Endothelial cell of umbilical vein (primary cell): Measurements from ENCODE around the gene CUEDC1. TPM values are rescaled to one million over a fixed set of nuclear protein-coding genes. Genes with fewer than 3 reads are reported as not detected.

Experiments used
- BruUV-seq: library from RNA; stranded (reverse); fragments of 400-500 nt; replicated peaks from 2 replicates; lab custom pipeline; 2021; lab: Mats Ljungman, UMichigan
- CTCF ChIA-PET: fragments of 300-600, 350-600 bp; sonication (Branson Sonifier 250); formaldehyde crosslinking; loops from one replicate; lab custom pipeline; 2021; ENCODE audit warnings: antibody characterized with exemption, inconsistent platforms; lab: Charles Lee
- POLR2A ChIA-PET: fragments of 300-600, 350-600 bp; sonication (Branson Sonifier 250); formaldehyde crosslinking; loops from one replicate; lab custom pipeline; 2021; ENCODE audit warnings: antibody characterized with exemption, inconsistent platforms; lab: Charles Lee
- DNase-seq: peaks from one replicate; pipeline ENCODE4 v3.0.0-alpha.2; 2011; ENCODE audit warnings: low read depth, low spot score
- FAIRE-seq: peaks from 2 replicates; lab custom pipeline; 2011; peaks lifted over from hg19 to GRCh38; lab: Jason Lieb, UNC
- H2AFZ ChIP-seq: 2 replicates; pipeline ENCODE4 v1.6.0; 2012; ENCODE audit warnings: low read depth, low read length, control low read depth, inconsistent platforms
- H3K27ac ChIP-seq: 2 replicates; pipeline ENCODE4 v1.5.1; 2011; ENCODE audit warnings: low read depth, mild to moderate bottlenecking, control low read depth, low read length, moderate library complexity; ENCODE audit not compliant: insufficient read depth
- H3K27me3 ChIP-seq, 2 experiments: 2 replicates each; pipeline versions ENCODE4 v1.6.0 to v1.6.1; 2011; ENCODE audit warnings: low read length in 2 of 2, mixed read lengths in 1 of 2; ENCODE audit not compliant: control insufficient read depth in 2 of 2, insufficient read depth in 2 of 2
- H3K36me3 ChIP-seq, 2 experiments: 2 replicates in 1 of 2; 3 replicates in 1 of 2; pipeline ENCODE4 v1.5.1; 2011; ENCODE audit warnings: low read length in 2 of 2, mild to moderate bottlenecking in 1 of 2, moderate library complexity in 1 of 2; ENCODE audit not compliant: control insufficient read depth in 2 of 2, insufficient read depth in 2 of 2; ENCODE audit errors: extremely low read depth in 1 of 2
- H3K4me1 ChIP-seq: 3 replicates; pipeline ENCODE4 v1.5.1; 2011; ENCODE audit warnings: mild to moderate bottlenecking, low read length; ENCODE audit not compliant: control insufficient read depth, insufficient read depth; ENCODE audit errors: extremely low read depth
- H3K4me2 ChIP-seq: 2 replicates; pipeline ENCODE4 v1.6.1; 2011; ENCODE audit warnings: low read length, control low read depth, mixed read lengths; ENCODE audit not compliant: insufficient read depth
- H3K4me3 ChIP-seq, 3 experiments: fragments of 200-600 bp in 1 of 3; sonication (generic), shearing (Covaris generic) in 1 of 3; replicated peaks in 1 of 3; 2 replicates each; pipeline ENCODE4 v1.5.1; 2011 to 2016; ENCODE audit warnings: control low read depth in 3 of 3, low read length in 3 of 3, mild to moderate bottlenecking in 2 of 3, inconsistent platforms in 1 of 3, low read depth in 1 of 3, moderate library complexity in 1 of 3; ENCODE audit not compliant: insufficient read depth in 1 of 3
- H3K79me2 ChIP-seq: 2 replicates; pipeline ENCODE4 v1.6.0; 2012; ENCODE audit warnings: low read length, inconsistent platforms; ENCODE audit not compliant: control insufficient read depth, insufficient read depth
- H3K9ac ChIP-seq: replicated peaks from 2 replicates; pipeline ENCODE3; 2011; ENCODE audit warnings: low read length, control low read depth; ENCODE audit not compliant: insufficient read depth; ENCODE audit errors: extremely low read depth
- H3K9me1 ChIP-seq: replicated peaks from 3 replicates; pipeline ENCODE4 v1.6.0; 2011; ENCODE audit warnings: mild to moderate bottlenecking, low read length; ENCODE audit not compliant: control insufficient read depth, insufficient read depth; ENCODE audit errors: extremely low read depth
- H3K9me3 ChIP-seq: replicated peaks from 2 replicates; pipeline ENCODE4 v1.5.1; 2012; ENCODE audit warnings: low read length, inconsistent platforms; ENCODE audit not compliant: control insufficient read depth, insufficient read depth
- H4K20me1 ChIP-seq: replicated peaks from 2 replicates; pipeline ENCODE3; 2011; ENCODE audit warnings: mild to moderate bottlenecking, low read length; ENCODE audit not compliant: control insufficient read depth, insufficient read depth; ENCODE audit errors: extremely low read depth
- EZH2 ChIP-seq: IDR thresholded peaks from 2 replicates; pipeline ENCODE4 v1.6.1; 2012; ENCODE audit warnings: borderline replicate concordance, low read depth, mild to moderate bottlenecking, moderate library complexity, low read length, inconsistent platforms; ENCODE audit not compliant: severe bottlenecking
- FOS ChIP-seq: IDR thresholded peaks from 2 replicates; pipeline ENCODE4 v1.6.1; 2011; ENCODE audit warnings: mild to moderate bottlenecking, low read length, moderate library complexity, borderline replicate concordance; ENCODE audit not compliant: insufficient read depth
- GATA2 ChIP-seq: IDR thresholded peaks from 2 replicates; pipeline ENCODE4 v1.7.0; 2011; ENCODE audit warnings: low read depth, mild to moderate bottlenecking, moderate library complexity, mixed read lengths, low read length; ENCODE audit not compliant: insufficient read length, insufficient read depth
- POLR2AphosphoS5 ChIP-seq: IDR thresholded peaks from 2 replicates; pipeline ENCODE4 v1.6.1; 2012; ENCODE audit warnings: low read depth, mild to moderate bottlenecking, control low read depth, low read length, moderate library complexity; ENCODE audit not compliant: insufficient read depth
- dilution Hi-C: fragments of 300-500 bp; cut with MboI; formaldehyde crosslinking; loops from one replicate; pipeline ENCODE4 v1.15.0; 2019; ENCODE audit warnings: low sequenced_read_pairs; ENCODE audit not compliant: extremely low pct_ligation_motif_present
- intact Hi-C: fragments of 100-400 bp; cut with micrococcal nuclease; formaldehyde crosslinking; loops from one replicate; pipeline ENCODE4 v1.10.0; 2022
- polyA plus RNA-seq, 4 experiments: library from polyadenylated mRNA; depleted of rRNA in 3 of 4; stranded (reverse) in 3 of 4; unstranded in 1 of 4; fragments of >200 nt; gene quantifications; 2 replicates each; pipeline versions ENCODE4 v1.2.1 to v1.2.3, GENCODE V29; 2011 to 2012; ENCODE audit warnings: missing spikeins in 1 of 4
- total RNA-seq: library from RNA; stranded (reverse); gene quantifications from 2 replicates; pipeline ENCODE4 v1.2.3, GENCODE V29; 2021

CUEDC1 gene
- total and polyA plus RNA-seq, 2 donors (not counting 3 experiments of a cell fraction or from before 2014, with no cell fraction given) = 15.8 to 27.7 TPM

DNA sequence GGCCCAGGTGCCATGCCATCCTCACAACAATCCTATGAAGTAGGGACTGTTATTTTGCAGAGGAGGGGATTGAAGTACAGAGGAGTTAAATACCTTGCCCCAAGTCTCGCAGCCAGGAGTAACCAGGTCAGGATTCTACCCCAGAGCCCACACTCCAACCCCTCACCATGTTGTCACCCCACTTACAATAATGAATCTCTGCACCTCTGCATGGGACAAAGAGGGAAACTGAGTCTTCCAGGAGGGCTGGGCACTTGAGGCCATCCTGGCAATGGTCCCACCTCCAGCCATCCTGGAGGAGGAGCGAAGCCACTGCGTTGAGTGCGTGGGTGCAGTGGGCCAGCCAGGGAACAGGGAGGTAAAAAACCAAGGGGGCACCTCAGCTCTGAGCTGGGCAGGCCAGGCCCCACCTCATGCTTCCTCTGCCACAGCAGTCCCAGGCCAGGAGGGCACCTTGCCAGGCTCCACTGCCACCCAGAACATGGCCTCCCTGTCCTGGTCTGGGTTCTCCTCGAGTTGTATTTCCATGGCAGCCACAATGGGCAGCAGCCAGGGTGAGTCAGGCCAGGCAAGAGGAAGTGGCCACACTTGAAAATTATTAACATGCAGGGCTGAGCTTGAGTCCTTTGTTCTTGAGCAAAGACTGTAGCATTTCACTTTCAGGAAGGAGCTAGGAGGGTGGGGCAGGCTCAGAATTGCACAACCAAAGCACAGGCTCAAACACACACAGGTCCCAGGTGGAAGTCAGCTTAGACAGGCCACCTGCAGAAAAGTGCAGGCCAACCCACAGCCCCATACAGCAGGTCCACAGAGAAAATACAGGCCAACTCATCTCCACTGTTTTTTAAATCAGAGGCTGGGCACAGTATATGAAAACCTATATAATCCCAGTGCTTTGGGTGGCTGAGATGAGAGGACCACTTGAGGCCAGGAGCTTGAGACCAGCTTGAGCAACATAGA lies 52.1 kb downstream of the CUEDC1 start:
- no peak overlapping the region for H3K9ac ChIP-seq
- peak; percentile 80 for DNase-seq
- no TSS peak for BruUV-seq
- H3K4me3 ChIP-seq = no peak overlapping the region
- POLR2A ChIA-PET = interaction anchor here (1.0 kb wide), 1 partner anchor 29 kb away, joined by 7 read pairs; no protein-coding TSS in a partner anchor
- H3K4me1 ChIP-seq = peaks cover 19% of the 10 kb centered on the region
- no peaks in the 10 kb centered on the region for H4K20me1 ChIP-seq
- H3K9me1 ChIP-seq = no peaks in the 10 kb centered on the region
- TF ChIP-seq GATA2 (no peak), EZH2 (no peak), FOS (peak; percentile 72), POLR2AphosphoS5 (peak; percentile 18)
- dilution Hi-C loops = no loop called here
- peak; percentile 94 for FAIRE-seq
- H3K4me2 ChIP-seq = no peak overlapping the region
- CTCF ChIA-PET = interaction anchor here (0.8 to 2.7 kb wide), 17 partner anchors 9 to 96 kb away, joined by 3 to 13 read pairs (median 4); partner anchors contain the start of gene CUEDC1
- H3K36me3 ChIP-seq = no peaks in the 10 kb centered on the region
- H3K27ac ChIP-seq = peak overlapping the region; percentile 71
- no peaks in the 10 kb centered on the region for H3K27me3 ChIP-seq
- peak overlapping the region; percentile 86 for H2AFZ ChIP-seq
- H3K79me2 ChIP-seq = no peaks in the 10 kb centered on the region
- H3K9me3 ChIP-seq = no peaks in the 10 kb centered on the region
- intact Hi-C loops = loop anchor here (1.0 kb wide), 3 partner anchors 9 to 24 kb away; no protein-coding TSS in a partner anchor
